ENCODE data around the gene SGSM2. TPM values are rescaled to one million over a fixed set of nuclear protein-coding genes. Genes with fewer than 3 reads are reported as not detected.

SGSM2 gene
- total and polyA plus RNA-seq, 2 experiments from 2014 or later, result 13.7 to 52.4 TPM

GRCh38 chr17:2309338-2310154 is 27.8 kb upstream of the SGSM2 start:
- no peak for TF ChIP-seq EZH2phosphoT487 (IDR thresholded peaks at IDR 0.05; ENCODE audit: unreplicated experiment)
- TF ChIP-seq EZH2 (IDR thresholded peaks at IDR 0.05; ENCODE audit: low read depth, unreplicated experiment), result no peak
- TF ChIP-seq NANOG (IDR thresholded peaks at IDR 0.05; ENCODE audit: borderline replicate concordance), result no peak
- TF ChIP-seq ZNF114 (CRISPR knock-in tag; IDR thresholded peaks at IDR 0.05), result no peak
- TF ChIP-seq CREB1 (CRISPR knock-in tag; IDR thresholded peaks at IDR 0.05; ENCODE audit: low read depth), result no peak
- no peak for TF ChIP-seq JUNB (IDR thresholded peaks at IDR 0.05; ENCODE audit: unreplicated experiment)
- TF ChIP-seq CTCF (conservative IDR thresholded peaks at IDR 0.05; ENCODE audit: low read depth in 2 of 2), result no peak
- no peak for TF ChIP-seq REST (IDR thresholded peaks at IDR 0.05; ENCODE audit: unreplicated experiment)
- TF ChIP-seq POLR2AphosphoS5 (IDR thresholded peaks at IDR 0.05; ENCODE audit: low read depth), result no peak
- TF ChIP-seq ZNF462 (CRISPR knock-in tag; IDR thresholded peaks at IDR 0.05), result no peak
- TF ChIP-seq STAT1 (IDR thresholded peaks at IDR 0.05; ENCODE audit: unreplicated experiment), result no peak
- TF ChIP-seq ZNF331 (CRISPR knock-in tag; IDR thresholded peaks at IDR 0.05; ENCODE audit: low read depth), result no peak
- TF ChIP-seq, protein P1, sequence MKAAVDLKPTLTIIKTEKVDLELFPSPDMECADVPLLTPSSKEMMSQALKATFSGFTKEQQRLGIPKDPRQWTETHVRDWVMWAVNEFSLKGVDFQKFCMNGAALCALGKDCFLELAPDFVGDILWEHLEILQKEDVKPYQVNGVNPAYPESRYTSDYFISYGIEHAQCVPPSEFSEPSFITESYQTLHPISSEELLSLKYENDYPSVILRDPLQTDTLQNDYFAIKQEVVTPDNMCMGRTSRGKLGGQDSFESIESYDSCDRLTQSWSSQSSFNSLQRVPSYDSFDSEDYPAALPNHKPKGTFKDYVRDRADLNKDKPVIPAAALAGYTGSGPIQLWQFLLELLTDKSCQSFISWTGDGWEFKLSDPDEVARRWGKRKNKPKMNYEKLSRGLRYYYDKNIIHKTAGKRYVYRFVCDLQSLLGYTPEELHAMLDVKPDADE (IDR thresholded peaks at IDR 0.05), result no peak
- Histone ChIP-seq H3F3A (replicated peaks; ENCODE audit: low read depth) (peaks cover 11% of the 10 kb centered on the region; the same call in 1 of the 2 replicates), H3K36me3 (ENCODE audit: insufficient read depth) (no peaks in the 10 kb centered on the region), H4K20me1 (replicated peaks; ENCODE audit: insufficient read depth) (no peaks in the 10 kb centered on the region; the same call in 1 of the 2 replicates), H3K27ac (ENCODE audit: low read depth) (peak overlapping the region; percentile 47; the same call in 1 of the 2 replicates), H3K27me3 (ENCODE audit: insufficient read depth) (no peaks in the 10 kb centered on the region), H2AFZ (no peak overlapping the region), H3K4me2 (no peak overlapping the region), H3K79me2 (replicated peaks; ENCODE audit: insufficient read depth) (no peaks in the 10 kb centered on the region), H3K4me1 (ENCODE audit: insufficient read depth) (no peaks in the 10 kb centered on the region), H3K9me2 (ENCODE audit: insufficient read depth) (no peaks in the 10 kb centered on the region), H3K4me3 (no peak overlapping the region)
- Mint-ChIP-seq H3K27ac (no peak overlapping the region), H3K27me3 (ENCODE audit: insufficient read depth, low read depth, poor library complexity) (peaks cover 5% of the 10 kb centered on the region), H3K4me3 (no peak overlapping the region), H3K9me3 (no peaks in the 10 kb centered on the region), H3K36me3 (ENCODE audit: low read depth) (peaks cover 6% of the 10 kb centered on the region; the same call in 1 of the 3 replicates), H3K4me1 (no peaks in the 10 kb centered on the region; the same call in 2 of the 3 replicates)
- ATAC-seq, result no peak
- no peak for DNase-seq (ENCODE audit: low spot score)
